Activated CD4-positive, alpha-beta T cell treated with anti-CD3 and anti-CD28 coated beads for 1 hour (primary cell): ENCODE measurements around the gene ACOT13.
"Not testable (repeated sequence)": the region's sequence is repeated elsewhere in the genome, so short reads cannot be mapped to it uniquely, and the experiment has no call there.

Experiments
- DNase-seq: peaks from one replicate; pipeline ENCODE4 v3.0.0-alpha.2; 2020

Gene ACOT13

DNA sequence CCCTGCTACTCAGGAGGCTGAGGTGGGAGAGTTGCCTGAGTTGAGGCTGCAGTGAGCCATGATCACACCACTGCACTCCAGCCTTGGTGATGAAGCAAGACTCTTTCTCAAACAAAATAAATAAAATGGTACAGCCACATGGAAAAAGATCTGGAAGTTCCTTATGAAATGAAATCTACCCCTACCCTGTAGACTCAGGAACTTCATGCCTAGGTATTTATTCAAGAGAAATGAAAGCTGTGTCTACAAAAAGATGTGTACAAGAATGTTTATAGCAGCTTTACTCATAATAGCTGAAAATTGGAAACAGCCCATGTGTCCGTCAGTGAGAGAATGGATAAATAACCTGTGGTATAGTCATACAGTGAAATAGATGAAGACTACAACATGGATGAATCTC lies 67.3 kb downstream of the ACOT13 start:
- DNase-seq, result no peak

DNA sequence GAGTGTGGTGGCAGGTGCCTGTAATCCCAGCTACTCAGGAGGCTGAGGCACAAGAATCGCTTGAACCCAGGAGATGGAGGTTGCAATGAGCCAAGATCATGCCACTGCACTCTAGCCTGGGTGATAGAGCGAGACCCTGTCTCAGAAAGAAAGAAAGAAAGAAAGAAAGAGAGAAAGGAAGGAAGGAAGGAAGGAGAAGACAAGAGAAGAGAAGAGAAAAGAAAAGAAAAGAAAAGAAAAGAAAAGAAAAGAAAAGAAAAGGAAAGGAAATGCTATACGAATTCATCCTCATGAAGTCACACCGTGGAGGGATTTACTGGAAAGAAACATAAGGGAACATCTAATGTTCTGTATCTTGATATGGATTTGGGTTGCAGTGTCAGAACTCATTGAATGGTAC lies 67.8 kb downstream of the ACOT13 start:
- not testable (repeated sequence) for DNase-seq

DNA sequence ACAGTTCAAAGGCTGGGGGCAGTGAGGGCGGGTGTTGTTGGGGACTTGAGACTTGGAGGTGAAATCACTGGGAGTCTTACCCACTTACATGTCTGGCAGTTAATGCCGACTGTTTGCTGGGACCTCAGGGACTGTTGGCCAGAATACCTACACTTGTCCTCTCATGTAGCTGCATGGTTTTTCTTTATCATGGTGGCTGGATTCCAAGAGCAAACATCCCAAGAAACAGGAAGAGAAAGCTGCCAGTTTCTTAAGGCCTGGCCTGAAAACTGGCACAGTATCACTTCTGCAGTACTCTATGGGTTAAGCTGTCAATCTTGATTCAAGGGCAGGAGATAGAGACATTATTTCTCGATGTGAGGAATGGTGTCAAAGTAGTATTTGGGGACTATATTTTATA lies 71.9 kb downstream of the ACOT13 start:
- DNase-seq, result no peak

DNA sequence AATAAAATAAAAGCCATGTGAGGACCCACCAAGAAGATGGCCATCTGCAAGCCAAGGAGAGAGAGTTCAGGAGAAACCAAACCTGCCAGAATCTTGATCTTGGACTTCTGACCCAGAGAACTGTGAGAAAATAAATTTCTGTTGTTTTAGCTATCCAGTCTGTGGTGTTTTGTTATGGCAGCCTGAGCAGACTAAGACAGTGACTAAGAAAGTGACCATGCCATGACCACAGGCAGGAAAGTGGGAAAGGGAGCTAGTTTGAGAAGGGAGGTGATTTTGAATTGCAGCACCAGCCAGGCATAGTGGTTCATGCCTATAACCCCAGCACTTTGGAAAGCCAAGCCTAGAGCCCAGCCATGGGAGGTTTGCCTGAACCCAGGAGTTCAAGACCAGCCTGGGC lies 74.0 kb downstream of the ACOT13 start:
- no peak for DNase-seq

DNA sequence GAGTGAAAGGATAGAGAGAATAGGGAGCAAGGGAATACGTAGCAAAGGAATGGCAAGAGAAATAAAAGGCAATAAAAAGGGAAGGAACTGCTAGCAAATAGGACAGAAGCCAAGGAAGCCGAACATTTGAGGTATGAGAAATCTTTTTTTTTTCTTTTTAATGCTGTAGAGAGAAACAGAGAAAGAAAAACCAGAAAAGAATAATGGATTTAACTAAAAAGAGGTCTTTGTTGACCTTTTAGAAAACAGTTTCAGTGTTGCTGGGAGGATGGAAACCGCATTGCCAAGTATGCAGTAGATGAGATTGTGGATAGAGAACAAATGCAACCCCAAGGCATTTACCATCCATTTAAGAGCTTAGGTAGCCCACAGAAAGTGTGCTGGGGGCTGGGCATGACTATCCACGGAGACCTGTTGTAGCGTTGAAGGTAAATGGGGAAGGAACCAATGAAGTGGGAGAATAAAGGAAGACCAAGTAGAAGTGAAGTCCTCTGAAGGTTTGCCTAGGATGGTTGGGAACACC lies 75.4 kb downstream of the ACOT13 start:
- DNase-seq, result no peak

DNA sequence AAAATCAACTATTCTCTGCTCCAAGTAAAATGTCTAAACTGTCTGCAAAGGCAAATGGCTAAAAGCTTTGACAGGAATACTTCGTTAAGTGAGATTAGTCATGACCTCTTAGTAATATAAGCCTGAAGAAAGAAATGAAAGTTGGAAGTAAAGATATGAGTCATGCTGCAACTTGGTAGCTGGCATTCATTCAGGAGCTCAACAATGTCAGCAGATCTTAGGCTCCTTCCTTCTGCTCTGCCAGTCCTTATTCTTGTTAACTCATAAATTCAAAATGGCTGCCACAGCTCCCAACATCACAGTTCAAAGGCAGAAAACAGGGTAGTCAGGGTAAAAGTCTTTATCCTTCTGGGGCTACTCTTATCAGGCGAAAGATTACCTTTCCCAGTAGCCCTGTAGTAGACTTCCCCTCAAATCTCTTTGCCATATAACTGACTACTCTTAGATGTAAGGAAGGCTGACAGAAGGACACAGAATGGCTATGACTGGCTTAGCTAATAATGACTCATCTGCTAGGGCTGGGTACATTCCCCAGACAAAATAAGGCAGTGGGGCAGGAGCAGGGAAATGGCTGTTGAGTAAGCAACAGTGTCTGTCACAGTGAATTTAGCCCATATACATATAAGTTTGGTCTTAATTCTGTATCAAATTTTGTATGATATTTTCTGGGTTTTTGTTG lies 76.5 kb downstream of the ACOT13 start:
- DNase-seq, result no peak

DNA sequence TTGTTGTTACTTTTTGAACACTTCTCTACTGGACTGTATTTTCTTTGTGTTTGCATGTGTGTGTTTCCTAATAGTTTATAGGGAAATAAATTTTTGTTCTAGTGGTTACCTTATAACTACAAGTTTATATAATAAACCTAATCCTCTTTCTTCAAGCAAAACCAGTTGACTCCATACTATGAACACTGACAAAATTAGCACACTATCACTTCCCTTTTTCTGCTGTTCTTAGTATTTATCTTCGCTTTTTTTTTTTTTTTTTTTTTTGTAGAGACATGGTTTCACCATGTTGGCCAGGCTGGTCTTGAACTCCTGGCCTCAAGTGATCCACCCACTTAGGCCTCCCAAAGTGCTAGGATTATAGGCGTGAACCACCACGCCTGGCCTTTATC lies 77.1 kb downstream of the ACOT13 start:
- no peak for DNase-seq

DNA sequence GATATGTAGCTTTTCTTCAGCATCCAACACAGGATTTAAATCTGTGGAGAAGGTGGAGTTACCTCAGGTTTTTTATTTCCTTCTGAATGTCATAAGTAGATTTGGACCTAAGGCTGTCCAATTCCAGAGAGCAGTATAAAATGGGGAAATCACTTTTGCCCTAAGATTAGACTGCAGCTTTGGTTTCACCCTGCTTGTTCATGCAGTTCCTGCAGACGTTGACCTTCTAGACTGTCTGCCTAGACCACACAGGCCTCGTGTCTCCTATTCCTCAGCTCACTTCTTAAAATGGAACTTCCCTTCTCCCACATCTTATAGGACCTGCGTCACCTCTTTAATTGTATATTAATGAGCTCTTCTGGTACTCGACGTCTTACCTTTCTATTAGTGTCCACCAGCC lies 78.0 kb downstream of the ACOT13 start:
- no peak for DNase-seq

DNA sequence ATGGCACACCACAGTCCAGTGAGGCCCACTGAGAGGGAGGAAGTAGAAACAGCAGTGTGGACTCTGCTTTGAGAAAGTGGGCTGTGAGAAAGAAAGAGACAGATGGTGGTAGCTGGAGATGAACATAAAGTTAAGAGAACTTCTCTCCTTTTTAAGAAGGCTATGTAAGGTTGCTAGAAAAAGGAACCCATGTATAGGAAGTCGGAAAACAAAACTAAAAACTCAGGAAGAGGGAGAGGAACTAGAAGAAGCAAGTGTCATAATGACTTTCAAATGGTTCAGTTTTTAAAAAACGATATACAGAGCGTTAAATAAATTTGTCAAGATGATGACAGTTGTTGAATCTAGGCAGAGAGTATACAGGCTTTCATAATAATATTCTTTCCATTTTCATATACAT lies 82.4 kb downstream of the ACOT13 start:
- DNase-seq, result no peak

DNA sequence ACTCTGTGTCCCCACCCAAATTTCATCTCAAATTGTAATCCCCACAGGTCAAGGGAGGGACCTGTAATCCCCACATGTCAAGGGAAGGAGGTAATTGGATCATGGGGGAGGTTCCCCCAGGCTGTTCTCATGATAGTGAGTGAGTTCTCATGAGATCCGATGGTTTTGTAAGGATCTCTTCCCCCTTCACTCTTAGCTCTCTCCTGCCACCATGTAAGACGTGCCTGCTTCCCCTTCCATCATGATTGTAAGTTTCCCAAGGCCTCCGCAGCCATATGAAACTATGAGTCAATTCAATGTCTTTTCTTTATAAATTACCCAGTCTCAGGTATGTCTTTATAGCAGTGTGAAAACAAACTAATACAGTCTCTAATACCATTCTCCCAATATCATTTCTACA lies 84.0 kb downstream of the ACOT13 start:
- DNase-seq, result not testable (repeated sequence)

DNA sequence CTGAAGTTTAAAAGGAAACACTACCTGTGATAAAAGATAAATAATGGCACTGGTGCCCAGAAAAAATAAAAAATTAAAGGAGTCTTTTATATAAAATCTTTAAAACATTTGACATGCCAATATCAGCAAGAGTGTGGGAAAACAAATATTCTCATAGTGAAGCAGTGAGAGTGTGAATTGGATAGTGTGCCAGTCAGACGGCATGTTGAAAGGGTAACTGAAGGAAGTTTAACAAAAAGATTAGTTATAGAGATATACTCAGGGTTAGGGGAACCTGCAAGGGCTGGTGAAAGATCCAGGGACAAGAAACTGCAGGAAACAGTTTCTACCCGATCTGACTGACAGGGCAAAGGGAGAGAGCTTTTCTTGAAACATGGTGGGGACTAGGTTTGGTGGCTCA lies 85.6 kb downstream of the ACOT13 start:
- DNase-seq, result no peak

DNA sequence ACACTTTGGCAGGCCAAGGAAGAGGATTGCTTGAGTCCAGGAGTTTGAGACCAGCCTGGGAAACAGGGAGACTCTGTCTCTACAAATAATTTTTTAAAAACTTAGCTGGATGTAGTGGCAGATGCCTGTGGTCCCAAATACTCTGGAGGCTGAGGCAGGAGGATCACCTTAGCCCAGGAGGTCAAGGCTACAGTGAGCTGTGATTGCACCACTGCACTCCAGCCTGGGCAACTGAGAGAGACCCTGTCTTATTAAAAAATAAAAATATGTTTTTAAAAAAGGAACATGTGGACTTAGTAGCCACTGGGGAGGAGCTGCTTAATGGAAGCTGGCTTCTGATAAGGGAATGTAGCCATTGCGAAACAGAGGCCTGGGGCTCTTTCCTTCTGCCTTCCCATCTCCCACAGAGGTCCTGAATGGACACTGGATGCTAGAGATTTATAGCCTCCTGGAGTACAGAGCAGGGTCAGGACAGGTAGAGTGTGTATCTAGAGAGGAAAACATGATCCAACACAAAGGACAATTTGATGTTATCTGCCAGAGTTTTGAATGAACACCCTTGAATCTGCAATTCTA lies 86.1 kb downstream of the ACOT13 start:
- DNase-seq, result no peak

DNA sequence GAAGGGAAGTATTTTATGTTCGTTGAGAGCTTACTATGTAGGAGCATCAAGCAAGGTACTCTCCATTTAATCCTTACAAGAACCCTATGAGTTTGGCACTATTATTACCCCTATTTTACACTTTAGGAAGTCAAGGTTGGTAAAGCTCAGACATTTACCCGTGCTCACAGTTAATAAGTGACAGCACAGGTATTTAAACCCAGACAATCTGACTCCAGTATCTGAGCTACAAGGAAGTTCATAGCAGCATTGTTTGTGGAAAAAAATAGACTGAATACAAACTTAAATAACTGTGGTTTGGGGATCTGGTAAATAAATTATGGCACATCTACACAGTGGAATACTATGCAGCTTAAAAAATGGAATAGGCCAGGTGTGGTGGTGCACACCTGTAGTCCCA lies 86.7 kb downstream of the ACOT13 start:
- no peak for DNase-seq

DNA sequence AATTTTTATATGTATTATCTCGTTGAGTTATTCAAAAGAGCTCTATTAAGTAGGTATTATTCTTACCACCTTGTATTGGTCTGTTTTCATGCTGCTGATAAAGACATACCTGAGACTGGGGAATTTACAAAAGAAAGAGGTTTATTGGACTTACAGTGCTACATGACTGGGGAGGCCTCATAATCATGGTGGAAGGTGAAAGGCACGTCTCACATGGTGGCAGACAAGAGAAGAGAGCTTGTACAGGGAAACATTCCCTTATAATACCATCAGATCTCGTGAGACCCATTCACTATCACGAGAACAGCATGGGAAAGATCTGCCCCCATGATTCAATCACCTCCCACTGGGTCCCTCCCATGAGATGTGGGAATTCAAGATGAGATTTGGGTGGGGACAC lies 87.5 kb downstream of the ACOT13 start:
- not testable (repeated sequence) for DNase-seq
